SK-N-SH (cell line): ENCODE measurements around the gene NLRP14. TPM values are rescaled to one million over a fixed set of nuclear protein-coding genes. Genes with fewer than 3 reads are reported as not detected.

Experiments
- CTCF ChIA-PET: fragments of 300-600, 350-600 bp; formaldehyde crosslinking; extraction: SDS; loops from one replicate; lab custom pipeline; 2021; lab: Yijun Ruan, JAX
- POLR2A ChIA-PET: fragments of 350-600 bp; sonication (Branson Sonifier 250); formaldehyde crosslinking; extraction: SDS; loops from one replicate; lab custom pipeline; 2020; ENCODE audit warnings: antibody characterized with exemption, inconsistent platforms; lab: Yijun Ruan, JAX
- DNase-seq: peaks from one replicate; pipeline ENCODE4 v3.0.0; 2012
- H2AFZ ChIP-seq: fragments of 200-600 bp; sonication (generic); 2 replicates; pipeline ENCODE4 v1.8.1; 2016; ENCODE audit warnings: antibody characterized with exemption, mild to moderate bottlenecking, low read depth
- H3F3A ChIP-seq: fragments of 200-600 bp; sonication (generic); replicated peaks from 2 replicates; pipeline ENCODE3; 2016; ENCODE audit warnings: antibody characterized with exemption, mild to moderate bottlenecking; ENCODE audit not compliant: insufficient read depth
- H3K27ac ChIP-seq, 2 experiments: fragments of 200-500 bp in 1 of 2; fragments of 200-600 bp in 1 of 2; sonication (Bioruptor generic) in 1 of 2; sonication (generic), shearing (Covaris generic) in 1 of 2; 2 replicates each; pipeline versions ENCODE4 v1.5.1 to v1.6.1; 2014 to 2016; ENCODE audit warnings: low read depth in 2 of 2, inconsistent platforms in 1 of 2, low read length in 1 of 2, mild to moderate bottlenecking in 1 of 2, mixed read lengths in 1 of 2
- H3K27me3 ChIP-seq: fragments of 200-600 bp; sonication (generic), shearing (Covaris generic); 2 replicates; pipeline ENCODE4 v1.6.1; 2016; ENCODE audit warnings: mixed run types; ENCODE audit not compliant: insufficient read depth
- H3K36me3 ChIP-seq, 2 experiments: fragments of 200-500 bp in 1 of 2; fragments of 200-600 bp in 1 of 2; sonication (Bioruptor generic) in 1 of 2; sonication (generic) in 1 of 2; replicated peaks in 1 of 2; 2 replicates each; pipeline versions ENCODE3 to v1.5.1; 2014 to 2016; ENCODE audit warnings: low read length in 1 of 2, mild to moderate bottlenecking in 1 of 2; ENCODE audit not compliant: insufficient read depth in 2 of 2, control insufficient read depth in 1 of 2
- H3K4me1 ChIP-seq, 2 experiments: fragments of 200-500 bp in 1 of 2; fragments of 200-600 bp in 1 of 2; sonication (Bioruptor generic) in 1 of 2; sonication (generic), shearing (Covaris generic) in 1 of 2; 2 replicates each; pipeline versions ENCODE4 v1.5.1 to v1.6.1; 2014 to 2016; ENCODE audit warnings: low read depth in 1 of 2, low read length in 1 of 2, mixed run types in 1 of 2; ENCODE audit not compliant: insufficient read depth in 2 of 2, control insufficient read depth in 1 of 2
- H3K4me2 ChIP-seq: fragments of 200-600 bp; sonication (generic), shearing (Covaris generic); 2 replicates; pipeline ENCODE4 v1.6.1; 2017; ENCODE audit warnings: mixed run types
- H3K4me3 ChIP-seq, 2 experiments: fragments of 200-500 bp in 1 of 2; fragments of 200-600 bp in 1 of 2; sonication (Bioruptor generic) in 1 of 2; sonication (generic), shearing (Covaris generic) in 1 of 2; 2 replicates each; pipeline versions ENCODE4 v1.5.1 to v1.8.1; 2014 to 2016; ENCODE audit warnings: low read depth in 2 of 2, inconsistent platforms in 1 of 2, low read length in 1 of 2, mild to moderate bottlenecking in 1 of 2, mixed read lengths in 1 of 2, moderate library complexity in 1 of 2
- H3K79me2 ChIP-seq: fragments of 200-600 bp; sonication (generic); 2 replicates; pipeline ENCODE4 v1.8.1; 2017; ENCODE audit warnings: mild to moderate bottlenecking; ENCODE audit not compliant: insufficient read depth
- H3K9ac ChIP-seq: fragments of 200-600 bp; sonication (generic); 2 replicates; pipeline ENCODE4 v1.6.1; 2017; ENCODE audit warnings: mixed run types
- H3K9me2 ChIP-seq: fragments of 200-600 bp; sonication (generic); 2 replicates; pipeline ENCODE4 v1.6.1; 2017; ENCODE audit warnings: mixed run types
- H3K9me3 ChIP-seq: fragments of 200-600 bp; sonication (generic); 2 replicates; pipeline ENCODE4 v1.6.1; 2017; ENCODE audit warnings: mixed run types, mild to moderate bottlenecking, moderate library complexity
- H4K20me1 ChIP-seq: fragments of 200-600 bp; sonication (generic); 2 replicates; pipeline ENCODE4 v1.6.1; 2017; ENCODE audit warnings: mild to moderate bottlenecking, mixed run types; ENCODE audit not compliant: insufficient read depth
- EP300 ChIP-seq, 2 experiments: IDR thresholded peaks; 2 replicates each; pipeline versions ENCODE4 v1.4.0 to v1.6.1; 2012; ENCODE audit warnings: borderline replicate concordance in 1 of 2, low read depth in 1 of 2, low read length in 1 of 2
- FOSL2 ChIP-seq: IDR thresholded peaks from 2 replicates; pipeline ENCODE4 v1.4.0; 2012; ENCODE audit warnings: low read depth, mild to moderate bottlenecking, moderate library complexity, borderline replicate concordance
- FOXJ3 ChIP-seq: sonication (generic); formaldehyde crosslinking; IDR thresholded peaks from 2 replicates; pipeline ENCODE4 v1.5.1; 2020; ENCODE audit warnings: mild to moderate bottlenecking, missing genetic modification reagents
- GABPA ChIP-seq: IDR thresholded peaks from 2 replicates; pipeline ENCODE4 v1.4.0; 2012; ENCODE audit warnings: low read depth, mild to moderate bottlenecking
- GATA2 ChIP-seq: sonication (generic); formaldehyde crosslinking; IDR thresholded peaks from 2 replicates; pipeline ENCODE4 v1.5.0; 2020; ENCODE audit warnings: mild to moderate bottlenecking, missing genetic modification reagents
- JUND ChIP-seq: IDR thresholded peaks from 2 replicates; pipeline ENCODE4 v1.4.0; 2012
- MEF2A ChIP-seq: IDR thresholded peaks from 2 replicates; pipeline ENCODE4 v1.4.0; 2012; ENCODE audit warnings: low read depth, borderline replicate concordance
- MXI1 ChIP-seq: IDR thresholded peaks from 2 replicates; pipeline ENCODE4 v1.6.1; 2012; ENCODE audit warnings: mild to moderate bottlenecking, low read depth, low read length, improper control_type of control experiment
- POLR2AphosphoS5 ChIP-seq: IDR thresholded peaks from 2 replicates; pipeline ENCODE4 v1.6.1; 2012; ENCODE audit warnings: low read depth, low read length
- RAD21 ChIP-seq: IDR thresholded peaks from 2 replicates; pipeline ENCODE4 v1.6.1; 2012; ENCODE audit warnings: mild to moderate bottlenecking, low read length
- RFX5 ChIP-seq: IDR thresholded peaks from 2 replicates; pipeline ENCODE4 v1.6.1; 2012; ENCODE audit warnings: mild to moderate bottlenecking, improper control_type of control experiment, low read length
- SIN3A ChIP-seq: IDR thresholded peaks from 2 replicates; pipeline ENCODE4 v1.6.1; 2012; ENCODE audit warnings: low read depth, mild to moderate bottlenecking, low read length, moderate library complexity, borderline replicate concordance
- SMC3 ChIP-seq: IDR thresholded peaks from 2 replicates; pipeline ENCODE4 v1.6.1; 2012; ENCODE audit warnings: low read depth, low read length, improper control_type of control experiment
- TAF1 ChIP-seq: IDR thresholded peaks from 2 replicates; pipeline ENCODE4 v1.6.1; 2012; ENCODE audit warnings: low read depth, mild to moderate bottlenecking, low read length, moderate library complexity, borderline replicate concordance
- TCF12 ChIP-seq: IDR thresholded peaks from 2 replicates; pipeline ENCODE4 v1.4.0; 2012
- YY1 ChIP-seq: IDR thresholded peaks from 2 replicates; pipeline ENCODE4 v1.4.0; 2012; ENCODE audit warnings: low read depth, mild to moderate bottlenecking
- WGBS: methylation state at CpG from one replicate; pipeline ENCODE4 v1.1.6; 2017; ENCODE audit warnings: low lambda C conversion rate; 5-methylcytosine and 5-hydroxymethylcytosine counted together
- polyA plus RNA-seq, 3 experiments: library from polyadenylated mRNA; depleted of rRNA; stranded (reverse); fragments of >200 nt; gene quantifications; 2 replicates each; pipeline ENCODE4 v1.2.3, GENCODE V29; 2012
- TF ChIP-seq, protein P1 (sequence below): fragments of 150-350 bp; IDR thresholded peaks from 2 replicates; pipeline ENCODE4 v1.6.1; 2016; ENCODE audit warnings: mild to moderate bottlenecking, low read depth, low read length

Gene NLRP14
- polyA plus RNA-seq, 1 of the 3 experiments (the other 2 are of a cell fraction) = not detected

DNA sequence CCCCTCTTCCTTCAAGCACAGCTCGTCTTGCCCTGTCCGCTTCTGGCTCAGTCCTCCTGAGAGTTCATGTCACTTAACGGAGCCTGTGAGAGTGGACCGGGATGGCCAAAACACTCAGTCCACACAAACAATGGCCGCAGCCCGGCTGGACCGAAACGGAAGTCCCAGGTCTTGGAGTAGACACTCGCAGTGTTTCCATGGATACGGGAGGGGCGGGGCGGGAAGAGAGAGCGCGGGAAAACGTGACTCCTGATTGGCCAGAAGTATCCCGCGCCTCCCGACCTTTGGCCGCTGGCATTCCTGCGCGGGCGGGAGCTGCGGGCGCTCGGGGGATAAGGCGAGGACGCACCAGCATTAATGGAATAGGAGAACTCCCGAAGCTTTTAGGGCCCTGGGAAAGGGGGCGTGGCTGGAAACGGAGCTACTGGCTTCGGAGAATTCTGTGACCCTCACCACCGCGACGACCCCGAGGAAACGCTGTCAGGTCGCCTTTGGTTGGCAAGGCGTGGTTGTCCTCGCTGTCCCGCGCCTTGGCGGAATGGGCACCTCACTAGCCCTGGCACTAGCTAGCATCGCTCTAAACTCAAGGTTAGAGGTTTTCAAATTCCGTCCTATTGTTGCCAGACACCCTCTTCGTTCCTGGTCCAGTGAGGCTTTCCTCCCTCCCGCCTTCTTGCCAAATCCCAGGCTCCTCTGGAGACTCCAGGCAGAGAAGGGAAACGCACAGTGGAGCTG is at the start of gene NLRP14, which contains the start of gene ZNF214 (continued):
- TF ChIP-seq, protein P1, sequence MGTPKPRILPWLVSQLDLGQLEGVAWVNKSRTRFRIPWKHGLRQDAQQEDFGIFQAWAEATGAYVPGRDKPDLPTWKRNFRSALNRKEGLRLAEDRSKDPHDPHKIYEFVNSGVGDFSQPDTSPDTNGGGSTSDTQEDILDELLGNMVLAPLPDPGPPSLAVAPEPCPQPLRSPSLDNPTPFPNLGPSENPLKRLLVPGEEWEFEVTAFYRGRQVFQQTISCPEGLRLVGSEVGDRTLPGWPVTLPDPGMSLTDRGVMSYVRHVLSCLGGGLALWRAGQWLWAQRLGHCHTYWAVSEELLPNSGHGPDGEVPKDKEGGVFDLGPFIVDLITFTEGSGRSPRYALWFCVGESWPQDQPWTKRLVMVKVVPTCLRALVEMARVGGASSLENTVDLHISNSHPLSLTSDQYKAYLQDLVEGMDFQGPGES = no peak
- TF ChIP-seq FOXJ3 (CRISPR knock-in tag) = no peak
- TF ChIP-seq EP300 (IDR thresholded peaks at IDR 0.05; ENCODE audit: borderline replicate concordance in 1 of 2, low read depth in 1 of 2, low read length in 1 of 2) = no peak
- TF ChIP-seq GABPA = peak; percentile 62
- no peak for TF ChIP-seq TAF1
- TF ChIP-seq YY1 = peak; percentile 86; the same call in 1 of the 2 replicates
- TF ChIP-seq, all 33 proteins: peak for 7

DNA sequence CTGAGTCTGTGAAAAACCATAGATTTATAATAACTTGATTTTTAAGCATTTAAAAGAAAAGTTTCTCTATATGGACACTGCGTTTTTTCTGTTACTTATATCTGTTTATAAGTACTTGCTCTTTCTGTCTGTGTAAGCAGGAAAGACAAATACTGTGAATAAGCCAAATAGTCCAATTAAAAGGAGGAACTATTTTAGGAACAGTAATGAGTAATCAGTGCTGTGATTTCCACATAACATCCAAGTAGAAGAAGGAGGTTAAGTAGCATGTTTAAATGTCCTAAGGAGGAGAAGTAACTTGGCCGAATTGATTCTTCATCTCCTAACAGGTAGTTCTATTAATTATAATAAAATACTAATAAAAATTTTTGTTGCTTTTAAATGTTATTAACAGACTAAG is 40.9 kb upstream of the NLRP14 start:
- Histone ChIP-seq H3K36me3 (no peaks in the 10 kb centered on the region), H3K27me3 (no peaks in the 10 kb centered on the region; the same call in 1 of the 2 replicates), H3K4me3 (no peak overlapping the region), H3K9me2 (no peaks in the 10 kb centered on the region), H3K4me2 (no peak overlapping the region), H3K27ac (no peak overlapping the region), H3K9ac (no peak overlapping the region), H3K9me3 (no peaks in the 10 kb centered on the region), H4K20me1 (no peaks in the 10 kb centered on the region), H3K4me1 (no peaks in the 10 kb centered on the region), H3K79me2 (no peaks in the 10 kb centered on the region), H3F3A (no peaks in the 10 kb centered on the region), H2AFZ (no peak overlapping the region)
- no peak for DNase-seq
- no peak for TF ChIP-seq RFX5
- TF ChIP-seq MEF2A = no peak
- TF ChIP-seq, protein P1 = no peak
- TF ChIP-seq SMC3 = no peak
- TF ChIP-seq FOXJ3 (CRISPR knock-in tag) = no peak
- TF ChIP-seq TCF12 = no peak
- no peak for TF ChIP-seq FOSL2
- TF ChIP-seq JUND = no peak
- no peak for TF ChIP-seq RAD21
- TF ChIP-seq MXI1 = no peak
- no peak for TF ChIP-seq POLR2AphosphoS5
- TF ChIP-seq SIN3A = no peak
- no peak for TF ChIP-seq GATA2 (CRISPR knock-in tag)
- no peak for TF ChIP-seq TAF1
- 24% methylated on average over 2 of the region's 2 CpGs for WGBS
- CTCF ChIA-PET = interaction anchor here (1.3 kb wide), 1 partner anchor 15 kb away, joined by 4 read pairs; no protein-coding TSS in a partner anchor
- POLR2A ChIA-PET = no interaction called here
